ENCODE measurements around the gene FOXO1. TPM values are rescaled to one million over a fixed set of nuclear protein-coding genes. Genes with fewer than 3 reads are reported as not detected.
A peak's percentile ranks its signal among the peaks of the same experiment; 100 is the strongest.

Gene FOXO1
- total RNA-seq, 5 donors from 2014 or later (not counting 1 experiment from before 2014, with no cell fraction given): 73.0 to 89.1 (median 84.5) TPM

DNA sequence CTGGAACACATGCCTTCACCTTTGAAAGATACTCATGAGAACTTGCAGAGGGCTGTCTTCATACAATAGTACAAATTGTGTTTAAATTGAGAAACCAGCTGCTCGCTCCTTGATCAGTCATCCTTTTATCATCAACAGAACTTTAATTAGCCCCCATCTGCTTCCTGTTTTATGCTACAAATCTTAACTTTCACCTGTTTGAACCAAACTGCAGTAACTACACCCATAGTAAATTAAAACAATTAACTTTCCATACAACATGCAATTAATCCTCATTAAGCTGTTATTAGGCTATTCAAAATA, 85.2 kb downstream of the FOXO1 start:
- Histone ChIP-seq H3K9me3 (no peaks in the 10 kb centered on the region), H3K36me3 (ENCODE audit: control insufficient read depth in 2 of 2, extremely low read depth in 1 of 2, insufficient read depth in 1 of 2, low read length in 1 of 2) (no peaks in the 10 kb centered on the region), H3K27me3 (replicated peaks in 1 of 2; ENCODE audit: control insufficient read depth in 2 of 2, extremely low read depth in 1 of 2, insufficient read depth in 2 of 2, low read length in 1 of 2) (no peaks in the 10 kb centered on the region), H3K4me1 (ENCODE audit: control insufficient read depth in 1 of 2, extremely low read depth in 1 of 2, insufficient read depth in 2 of 2, low read length in 2 of 2) (peaks cover 39 to 60% of the 10 kb centered on the region in 2 experiments), H3K4me3 (ENCODE audit: control insufficient read depth in 1 of 2, extremely low read depth in 1 of 2, low read length in 1 of 2) (peak overlapping the region in 1 of 2 donors; percentile 19), H3K27ac (ENCODE audit: low read length) (peak overlapping the region; percentile 3)
- DNase-seq (no peak), ATAC-seq (replicated peaks in 1 of 4) (peak in 3 of 4 experiments; percentile 15 to 43 (median 21))
- CTCF ChIA-PET: interaction anchor here in 1 of 2 donors (0.5 kb wide), 1 partner anchor 149 kb away, joined by 3 read pairs; no protein-coding TSS in a partner anchor
- Mint-ChIP-seq H3K27ac (peak overlapping the region; percentile 5 to 21), H3K27me3 (no peaks in the 10 kb centered on the region), H3K4me1 (peaks cover 88 to 92% (median 90%) of the 10 kb centered on the region in 3 donors), H3K4me3 (peak overlapping the region in 2 of 3 donors; percentile 10 to 61), H3K36me3 (peaks cover 18% of the 10 kb centered on the region), H3K9me3 (peaks cover 7 to 10% (median 10%) of the 10 kb centered on the region in 3 donors)
- WGBS (ENCODE audit: insufficient coverage): 33% methylated on average over 1 of the region's 1 CpG
- POLR2A ChIA-PET: interaction anchor here (1.2 to 1.4 kb wide), 2 partner anchors 13 to 92 kb away, joined by 3 to 4 read pairs; no protein-coding TSS in a partner anchor

DNA sequence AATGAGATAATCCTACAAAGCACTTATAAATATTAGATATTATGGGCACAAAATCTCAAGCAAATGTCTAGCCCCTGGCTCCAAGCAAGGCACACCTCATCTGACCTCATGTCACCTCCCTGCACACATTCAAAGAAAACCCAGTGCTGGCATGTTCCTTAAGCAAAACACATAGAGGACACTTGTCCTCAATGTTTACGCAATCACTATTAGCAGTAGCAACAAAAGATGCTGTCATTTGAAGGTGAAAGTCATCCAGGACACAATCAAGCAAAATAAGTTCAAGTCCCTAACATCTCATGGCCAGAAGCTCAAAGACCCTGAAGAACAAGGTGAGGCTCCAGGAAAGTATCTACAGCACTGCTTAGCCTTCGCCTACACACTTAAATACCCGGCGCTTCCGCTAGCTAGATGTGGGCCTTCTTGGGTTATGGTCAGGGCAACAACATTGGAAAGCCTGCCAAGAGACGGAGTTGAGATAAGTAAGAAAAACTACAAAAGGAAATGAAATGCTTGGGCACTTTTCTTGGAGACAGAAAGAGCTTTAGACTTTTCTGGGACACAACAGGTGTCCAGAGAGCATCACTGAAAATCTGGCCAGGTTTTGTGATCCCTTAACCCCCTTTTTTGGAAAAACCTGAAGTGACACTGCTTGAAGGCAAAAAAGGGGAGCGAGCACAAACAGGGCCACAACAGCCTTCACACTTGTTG, 85.7 kb downstream of the FOXO1 start:
- no peaks in the 10 kb centered on the region for H3K27me3 ChIP-seq (replicated peaks in 1 of 2; ENCODE audit: control insufficient read depth in 2 of 2, extremely low read depth in 1 of 2, insufficient read depth in 2 of 2, low read length in 1 of 2)
- Mint-ChIP-seq H3K9me3 (peaks cover 7 to 10% (median 10%) of the 10 kb centered on the region in 3 donors), H3K4me3 (peak overlapping the region in 2 of 3 donors; percentile 25 to 61), H3K27ac (peak overlapping the region; percentile 45 to 82), H3K27me3 (no peaks in the 10 kb centered on the region), H3K4me1 (peaks cover 88 to 92% (median 90%) of the 10 kb centered on the region in 3 donors), H3K36me3 (peaks cover 18% of the 10 kb centered on the region)
- H3K36me3 ChIP-seq (ENCODE audit: control insufficient read depth in 2 of 2, extremely low read depth in 1 of 2, insufficient read depth in 1 of 2, low read length in 1 of 2): peaks cover 0 to 4% of the 10 kb centered on the region in 2 donors
- ChIA-PET CTCF (interaction anchor here in 1 of 2 donors (0.5 kb wide), 1 partner anchor 149 kb away, joined by 3 read pairs; no protein-coding TSS in a partner anchor), POLR2A (interaction anchor here (1.2 to 1.4 kb wide), 2 partner anchors 12 to 92 kb away, joined by 3 to 4 read pairs; no protein-coding TSS in a partner anchor)
- ATAC-seq (replicated peaks in 1 of 4): peak in 2 of 4 experiments; percentile 11 to 19
- H3K4me3 ChIP-seq (ENCODE audit: control insufficient read depth in 1 of 2, extremely low read depth in 1 of 2, low read length in 1 of 2): peak overlapping the region in 1 of 2 donors; percentile 19
- DNase-seq: no peak
- H3K4me1 ChIP-seq (ENCODE audit: control insufficient read depth in 1 of 2, extremely low read depth in 1 of 2, insufficient read depth in 2 of 2, low read length in 2 of 2): peaks cover 43 to 63% of the 10 kb centered on the region in 2 experiments
- WGBS (ENCODE audit: insufficient coverage): 75% methylated on average over 2 of the region's 7 CpGs
- no peaks in the 10 kb centered on the region for H3K9me3 ChIP-seq
- H3K27ac ChIP-seq (ENCODE audit: low read length): no peak overlapping the region

DNA sequence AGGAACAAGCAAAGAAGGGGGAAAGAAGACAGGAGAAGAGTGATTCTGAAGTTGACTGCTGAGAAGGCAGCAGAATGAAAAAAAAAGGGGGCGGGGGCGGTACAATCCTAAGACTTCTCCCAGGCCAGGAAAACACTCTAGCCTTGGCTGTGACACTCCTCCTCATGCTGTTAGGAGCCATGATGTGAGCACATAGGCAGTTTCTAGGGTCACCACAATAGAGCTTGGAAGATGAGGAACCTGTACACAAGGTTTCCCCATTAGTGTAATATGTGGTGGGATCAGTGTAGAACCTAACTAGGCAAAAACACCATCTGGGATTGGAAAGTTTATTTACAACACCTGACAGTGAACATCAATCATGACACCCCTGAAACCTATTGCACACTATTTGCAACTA, 86.9 kb downstream of the FOXO1 start:
- H3K27ac Mint-ChIP-seq: peak overlapping the region; percentile 10 to 19
- POLR2A ChIA-PET: interaction anchor here in 1 of 2 donors (0.5 to 0.6 kb wide), 2 partner anchors 179 to 316 kb away, joined by 3 read pairs; no protein-coding TSS in a partner anchor
- DNase-seq: no peak
- no peak for ATAC-seq (replicated peaks in 1 of 4)
- Histone ChIP-seq H3K36me3 (ENCODE audit: control insufficient read depth in 2 of 2, extremely low read depth in 1 of 2, insufficient read depth in 1 of 2, low read length in 1 of 2) (peaks cover 0 to 6% of the 10 kb centered on the region in 2 donors), H3K27me3 (replicated peaks in 1 of 2; ENCODE audit: control insufficient read depth in 2 of 2, extremely low read depth in 1 of 2, insufficient read depth in 2 of 2, low read length in 1 of 2) (no peaks in the 10 kb centered on the region), H3K9me3 (no peaks in the 10 kb centered on the region), H3K27ac (ENCODE audit: low read length) (no peak overlapping the region), H3K4me3 (ENCODE audit: control insufficient read depth in 1 of 2, extremely low read depth in 1 of 2, low read length in 1 of 2) (no peak overlapping the region), H3K4me1 (ENCODE audit: control insufficient read depth in 1 of 2, extremely low read depth in 1 of 2, insufficient read depth in 2 of 2, low read length in 2 of 2) (peaks cover 48 to 65% of the 10 kb centered on the region in 2 experiments)
- peaks cover 7 to 10% (median 10%) of the 10 kb centered on the region in 3 donors for H3K9me3 Mint-ChIP-seq
- peaks cover 18% of the 10 kb centered on the region for H3K36me3 Mint-ChIP-seq
- H3K4me3 Mint-ChIP-seq: peak overlapping the region in 1 of 3 donors; percentile 61
- CTCF ChIA-PET: interaction anchor here (0.5 to 0.6 kb wide), 2 partner anchors 105 to 411 kb away, joined by 3 to 5 read pairs; no protein-coding TSS in a partner anchor
- H3K4me1 Mint-ChIP-seq: peaks cover 88 to 92% (median 91%) of the 10 kb centered on the region in 3 donors
- no CpG with 5 or more reads among the region's 2 CpGs for WGBS (ENCODE audit: insufficient coverage)
- H3K27me3 Mint-ChIP-seq: no peaks in the 10 kb centered on the region

DNA sequence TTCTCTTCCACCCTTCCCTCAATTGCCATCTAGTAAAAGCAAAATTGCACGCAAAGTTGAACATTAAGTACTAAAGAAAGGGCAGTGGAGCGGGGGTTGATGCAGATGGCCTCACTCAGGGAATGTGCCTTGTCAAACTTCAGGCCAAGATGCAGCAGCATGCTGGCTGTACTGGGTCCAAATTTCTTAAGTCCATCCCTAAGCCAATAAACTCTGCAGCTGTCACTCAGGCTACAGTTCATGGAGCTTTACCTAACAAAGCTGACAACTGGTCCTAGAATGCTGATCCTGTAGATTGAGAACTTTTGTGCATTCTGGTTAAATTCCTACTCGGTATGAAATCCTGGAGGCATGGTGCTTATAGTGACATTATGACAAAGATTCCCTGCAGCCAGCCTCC, 88.4 kb downstream of the FOXO1 start:
- H3K4me1 ChIP-seq (ENCODE audit: control insufficient read depth in 1 of 2, extremely low read depth in 1 of 2, insufficient read depth in 2 of 2, low read length in 2 of 2): peaks cover 53 to 80% of the 10 kb centered on the region in 2 experiments
- H3K9me3 Mint-ChIP-seq: peaks cover 0 to 1% (median 1%) of the 10 kb centered on the region in 3 donors
- POLR2A ChIA-PET: no interaction called here
- DNase-seq (no peak), ATAC-seq (replicated peaks in 1 of 4) (no peak)
- H3K27ac ChIP-seq (ENCODE audit: low read length): no peak overlapping the region
- 90% methylated on average over 2 of the region's 3 CpGs for WGBS (ENCODE audit: insufficient coverage)
- H3K4me3 ChIP-seq (ENCODE audit: control insufficient read depth in 1 of 2, extremely low read depth in 1 of 2, low read length in 1 of 2): no peak overlapping the region
- no peaks in the 10 kb centered on the region for H3K27me3 ChIP-seq (replicated peaks in 1 of 2; ENCODE audit: control insufficient read depth in 2 of 2, extremely low read depth in 1 of 2, insufficient read depth in 2 of 2, low read length in 1 of 2)
- H3K36me3 ChIP-seq (ENCODE audit: control insufficient read depth in 2 of 2, extremely low read depth in 1 of 2, insufficient read depth in 1 of 2, low read length in 1 of 2): peaks cover 0 to 6% of the 10 kb centered on the region in 2 donors
- H3K4me3 Mint-ChIP-seq: peak overlapping the region in 1 of 3 donors; percentile 61
- H3K9me3 ChIP-seq: no peaks in the 10 kb centered on the region
- peak overlapping the region; percentile 37 to 68 for H3K27ac Mint-ChIP-seq
- H3K4me1 Mint-ChIP-seq: peaks cover 96 to 98% (median 97%) of the 10 kb centered on the region in 3 donors
- no peaks in the 10 kb centered on the region for H3K27me3 Mint-ChIP-seq
- H3K36me3 Mint-ChIP-seq: peaks cover 10% of the 10 kb centered on the region
- CTCF ChIA-PET: no interaction called here

DNA sequence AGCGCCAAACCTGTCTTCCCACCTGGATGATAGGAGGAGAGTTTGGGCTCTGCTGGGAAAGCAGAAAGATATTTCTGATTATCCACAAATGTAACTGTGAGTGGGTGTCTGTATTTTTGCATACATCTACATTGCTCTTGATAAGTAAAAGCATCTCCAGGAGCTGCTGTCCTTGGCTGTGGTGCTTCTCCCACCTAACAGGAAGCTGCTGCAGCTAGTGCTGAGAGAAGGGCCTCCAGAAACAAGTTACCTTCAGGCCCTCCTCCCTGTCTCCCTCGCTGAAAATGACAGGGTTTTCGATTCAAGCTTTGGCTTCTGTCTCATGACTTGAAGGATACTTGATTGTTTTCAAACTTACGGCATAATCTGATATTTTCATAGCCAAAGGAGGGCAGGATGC, 90.1 kb downstream of the FOXO1 start:
- Mint-ChIP-seq H3K27ac (peak overlapping the region; percentile 51 to 74), H3K27me3 (no peaks in the 10 kb centered on the region), H3K4me1 (peaks cover 98 to 99% (median 99%) of the 10 kb centered on the region in 3 donors), H3K9me3 (no peaks in the 10 kb centered on the region), H3K36me3 (peaks cover 3% of the 10 kb centered on the region), H3K4me3 (peak overlapping the region in 1 of 3 donors; percentile 61)
- ChIA-PET POLR2A (no interaction called here), CTCF (interaction anchor here in 1 of 2 donors (0.5 kb wide), 1 partner anchor 15 kb away, joined by 4 read pairs; no protein-coding TSS in a partner anchor)
- Histone ChIP-seq H3K36me3 (ENCODE audit: control insufficient read depth in 2 of 2, extremely low read depth in 1 of 2, insufficient read depth in 1 of 2, low read length in 1 of 2) (peaks cover 0 to 6% of the 10 kb centered on the region in 2 donors), H3K9me3 (no peaks in the 10 kb centered on the region), H3K27me3 (replicated peaks in 1 of 2; ENCODE audit: control insufficient read depth in 2 of 2, extremely low read depth in 1 of 2, insufficient read depth in 2 of 2, low read length in 1 of 2) (no peaks in the 10 kb centered on the region), H3K27ac (ENCODE audit: low read length) (no peak overlapping the region), H3K4me1 (ENCODE audit: control insufficient read depth in 1 of 2, extremely low read depth in 1 of 2, insufficient read depth in 2 of 2, low read length in 2 of 2) (peaks cover 59 to 72% of the 10 kb centered on the region in 2 experiments), H3K4me3 (ENCODE audit: control insufficient read depth in 1 of 2, extremely low read depth in 1 of 2, low read length in 1 of 2) (no peak overlapping the region)
- ATAC-seq (replicated peaks in 1 of 4) (peak; percentile 38 to 71 (median 60)), DNase-seq (peak in 10 of 35 experiments; percentile 6 to 39 (median 19))
- WGBS (ENCODE audit: insufficient coverage): 50% methylated on average over 2 of the region's 4 CpGs

DNA sequence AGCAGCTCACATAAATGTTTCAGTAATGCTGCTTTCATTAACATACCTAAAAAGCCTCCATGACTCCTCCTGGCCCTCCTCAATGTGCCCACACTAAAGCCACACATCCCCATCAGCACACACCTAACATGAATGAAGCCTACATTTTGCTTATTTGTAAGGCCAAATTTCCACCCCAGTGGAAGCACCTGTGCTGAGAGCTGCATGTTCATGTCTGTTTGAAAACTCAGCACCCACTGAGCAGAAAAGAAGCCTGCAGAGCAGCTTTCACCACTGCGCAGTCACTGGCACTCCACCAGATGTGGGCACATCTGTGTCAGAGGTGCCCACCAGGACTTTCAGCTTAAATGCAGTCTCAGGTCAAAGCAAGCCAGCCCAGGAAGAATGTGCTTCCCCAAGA, 93.5 kb downstream of the FOXO1 start:
- no peaks in the 10 kb centered on the region for H3K27me3 ChIP-seq (replicated peaks in 1 of 2; ENCODE audit: control insufficient read depth in 2 of 2, extremely low read depth in 1 of 2, insufficient read depth in 2 of 2, low read length in 1 of 2)
- POLR2A ChIA-PET: no interaction called here
- peaks cover 0 to 10% of the 10 kb centered on the region in 2 donors for H3K36me3 ChIP-seq (ENCODE audit: control insufficient read depth in 2 of 2, extremely low read depth in 1 of 2, insufficient read depth in 1 of 2, low read length in 1 of 2)
- H3K9me3 ChIP-seq: no peaks in the 10 kb centered on the region
- Mint-ChIP-seq H3K9me3 (no peaks in the 10 kb centered on the region), H3K36me3 (peaks cover 3% of the 10 kb centered on the region), H3K27ac (peak overlapping the region; percentile 63 to 84), H3K4me3 (peak overlapping the region in 2 of 3 donors; percentile 25 to 52), H3K27me3 (no peaks in the 10 kb centered on the region), H3K4me1 (peaks cover 98% of the 10 kb centered on the region in 3 donors)
- H3K27ac ChIP-seq (ENCODE audit: low read length): no peak overlapping the region
- 100% methylated on average over 1 of the region's 1 CpG for WGBS (ENCODE audit: insufficient coverage)
- H3K4me3 ChIP-seq (ENCODE audit: control insufficient read depth in 1 of 2, extremely low read depth in 1 of 2, low read length in 1 of 2): no peak overlapping the region
- peaks cover 50 to 54% of the 10 kb centered on the region in 2 experiments for H3K4me1 ChIP-seq (ENCODE audit: control insufficient read depth in 1 of 2, extremely low read depth in 1 of 2, insufficient read depth in 2 of 2, low read length in 2 of 2)
- CTCF ChIA-PET: interaction anchor here in 1 of 2 donors (1.1 kb wide), 1 partner anchor 9 kb away, joined by 3 read pairs; no protein-coding TSS in a partner anchor
- ATAC-seq (replicated peaks in 1 of 4) (no peak), DNase-seq (no peak)

Data from T-cell (primary cell).